Sigmoid colon (tissue), 7 donors: Measurements from ENCODE around the gene TRIM8. TPM values are rescaled to one million over a fixed set of nuclear protein-coding genes. Genes with fewer than 3 reads are reported as not detected.

Source experiments
- DNase-seq: peaks from one replicate; pipeline ENCODE4 v3.0.0-alpha.2; 2019
- H3K27ac ChIP-seq, 4 donors: fragments of 200-600 bp; sonication (generic); one replicate each; pipeline ENCODE4 v1.5.1; 2016 to 2019; ENCODE audit warnings: mild to moderate bottlenecking in 1 of 4
- H3K27me3 ChIP-seq, 3 donors: fragments of 200-600 bp; sonication (generic); one replicate each; pipeline ENCODE4 v1.5.1; 2019; ENCODE audit warnings: mild to moderate bottlenecking in 1 of 3
- H3K36me3 ChIP-seq, 4 donors: fragments of 200-600 bp; sonication (generic); one replicate each; pipeline ENCODE4 v1.5.1; 2016 to 2019
- H3K4me1 ChIP-seq, 4 donors: fragments of 200-600 bp; sonication (generic); one replicate each; pipeline ENCODE4 v1.5.1; 2017 to 2019
- H3K4me3 ChIP-seq, 4 donors: fragments of 200-600 bp; sonication (generic); one replicate each; pipeline ENCODE4 v1.5.1; 2017 to 2019; ENCODE audit warnings: mild to moderate bottlenecking in 2 of 4, moderate library complexity in 1 of 4
- H3K9me3 ChIP-seq, 4 donors: fragments of 200-600 bp in 3 of 4; sonication (generic) in 3 of 4; one replicate each; pipeline versions ENCODE4 v1.5.1 to v1.6.1; 2013 to 2019
- CTCF ChIP-seq, 4 experiments: fragments of 450-650 bp in 3 of 4; fragments of 200-600 bp in 1 of 4; IDR thresholded peaks; one replicate each; pipeline ENCODE4 v1.5.1; 2016 to 2019; ENCODE audit warnings: antibody characterized with exemption in 4 of 4, mild to moderate bottlenecking in 3 of 4, moderate library complexity in 2 of 4
- EP300 ChIP-seq, 4 donors: sonication (generic); formaldehyde crosslinking; IDR thresholded peaks; one replicate each; pipeline ENCODE4 v1.6.1; 2017; ENCODE audit warnings: antibody characterized with exemption in 4 of 4
- POLR2A ChIP-seq, 2 donors: fragments of 450-650 bp; IDR thresholded peaks; one replicate each; pipeline ENCODE4 v1.6.1; 2016; ENCODE audit warnings: antibody characterized with exemption in 2 of 2, mild to moderate bottlenecking in 2 of 2, moderate library complexity in 2 of 2
- POLR2AphosphoS5 ChIP-seq, 4 donors: sonication (generic); formaldehyde crosslinking; IDR thresholded peaks; one replicate each; pipeline ENCODE4 v1.6.1; 2017; ENCODE audit warnings: antibody characterized with exemption in 4 of 4
- WGBS, 2 donors: extraction: QIAGEN DNeasy Blood & Tissue Kit; methylation state at CpG; one replicate each; pipeline ENCODE4 v1.1.7; 2013; 5-methylcytosine and 5-hydroxymethylcytosine counted together
- intact Hi-C: fragments of 100-400 bp; cut with DNase I; formaldehyde crosslinking; loops from one replicate; pipeline ENCODE4 v1.15.1; 2023
- polyA plus RNA-seq, 3 donors: library from polyadenylated mRNA; stranded (reverse); fragments of 200-250 nt; gene quantifications; one replicate each; pipeline ENCODE4 v1.2.3, GENCODE V29; 2013
- total RNA-seq, 4 donors: library from RNA; depleted of rRNA; stranded (reverse); fragments of >200 nt; gene quantifications; one replicate each; pipeline ENCODE4 v1.1.0, GENCODE V29; 2016
- donor health status: healthy with polysubstance abuse.
- donor health status: Bipolar disorder and iron deficiency.
- donor health status: healthy.

Gene TRIM8
- total and polyA plus RNA-seq, 7 donors = 25.0 to 88.6 (median 58.9) TPM

DNA sequence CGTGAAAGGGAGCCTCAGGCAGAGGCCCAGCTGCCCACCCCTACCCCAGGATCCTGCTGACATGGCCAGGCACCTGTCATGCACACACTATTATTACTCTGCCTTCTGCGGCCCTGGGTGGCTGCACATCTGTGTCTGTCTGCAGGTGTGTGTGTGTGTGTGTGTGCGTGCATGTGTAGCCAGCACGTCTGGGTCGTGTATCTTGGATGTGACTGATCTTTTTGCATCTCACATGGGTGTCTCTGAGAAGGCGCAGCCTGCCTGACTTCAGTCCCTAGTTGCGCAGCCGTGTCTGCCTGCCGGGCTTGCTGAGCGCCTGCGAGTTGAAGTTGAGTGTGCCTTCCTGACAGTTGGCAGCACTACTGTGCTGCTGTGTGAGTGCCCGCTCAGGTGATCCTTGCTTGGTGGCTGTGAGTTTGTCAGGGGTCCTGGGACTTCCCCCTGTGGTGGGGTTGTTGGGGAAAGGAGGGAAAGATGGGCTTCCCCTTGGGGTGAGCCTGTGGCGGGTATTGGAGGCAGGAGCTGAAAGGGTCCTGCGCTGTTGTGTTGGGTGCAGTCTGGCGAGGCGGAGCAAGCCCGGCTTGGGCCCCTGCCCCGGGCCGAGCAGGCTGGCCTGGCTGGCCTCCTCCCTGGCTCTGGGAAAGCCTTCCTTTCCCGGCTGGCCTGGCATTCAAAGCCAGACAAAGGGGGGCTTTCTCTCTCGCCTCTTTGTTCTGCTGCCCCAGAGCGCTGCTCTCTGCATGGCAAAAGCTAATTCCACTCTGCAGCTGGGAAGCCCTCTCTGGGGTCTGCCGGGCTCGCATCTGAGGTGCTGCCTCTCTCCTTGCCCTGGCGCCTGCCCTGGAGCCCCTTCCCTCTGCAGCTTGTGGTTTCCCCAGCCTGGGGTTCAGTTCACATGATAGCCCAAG lies 4.9 kb downstream of the TRIM8 start:
- DNase-seq = no peak
- TF ChIP-seq CTCF (IDR thresholded peaks at IDR 0.05) (no peak), POLR2AphosphoS5 (IDR thresholded peaks at IDR 0.05) (no peak), EP300 (IDR thresholded peaks at IDR 0.05) (no peak), POLR2A (IDR thresholded peaks at IDR 0.05) (no peak)
- 30 to 40% methylated on average over 25 of the region's 25 CpGs for WGBS, 2 donors
- intact Hi-C loops = loop anchor here (10.0 kb wide), 1 partner anchor 254 kb away; the partner anchor contains the start of gene NFKB2
- H3K4me3 ChIP-seq = peak overlapping the region; percentile 4 to 97 (median 52)
- H3K36me3 ChIP-seq = peaks cover 0 to 18% (median 5%) of the 10 kb centered on the region in 4 donors
- no peaks in the 10 kb centered on the region for H3K9me3 ChIP-seq
- no peaks in the 10 kb centered on the region for H3K27me3 ChIP-seq
- peak overlapping the region; percentile 67 to 100 (median 95) for H3K27ac ChIP-seq
- H3K4me1 ChIP-seq = peaks cover 0 to 80% (median 73%) of the 10 kb centered on the region in 4 donors

DNA sequence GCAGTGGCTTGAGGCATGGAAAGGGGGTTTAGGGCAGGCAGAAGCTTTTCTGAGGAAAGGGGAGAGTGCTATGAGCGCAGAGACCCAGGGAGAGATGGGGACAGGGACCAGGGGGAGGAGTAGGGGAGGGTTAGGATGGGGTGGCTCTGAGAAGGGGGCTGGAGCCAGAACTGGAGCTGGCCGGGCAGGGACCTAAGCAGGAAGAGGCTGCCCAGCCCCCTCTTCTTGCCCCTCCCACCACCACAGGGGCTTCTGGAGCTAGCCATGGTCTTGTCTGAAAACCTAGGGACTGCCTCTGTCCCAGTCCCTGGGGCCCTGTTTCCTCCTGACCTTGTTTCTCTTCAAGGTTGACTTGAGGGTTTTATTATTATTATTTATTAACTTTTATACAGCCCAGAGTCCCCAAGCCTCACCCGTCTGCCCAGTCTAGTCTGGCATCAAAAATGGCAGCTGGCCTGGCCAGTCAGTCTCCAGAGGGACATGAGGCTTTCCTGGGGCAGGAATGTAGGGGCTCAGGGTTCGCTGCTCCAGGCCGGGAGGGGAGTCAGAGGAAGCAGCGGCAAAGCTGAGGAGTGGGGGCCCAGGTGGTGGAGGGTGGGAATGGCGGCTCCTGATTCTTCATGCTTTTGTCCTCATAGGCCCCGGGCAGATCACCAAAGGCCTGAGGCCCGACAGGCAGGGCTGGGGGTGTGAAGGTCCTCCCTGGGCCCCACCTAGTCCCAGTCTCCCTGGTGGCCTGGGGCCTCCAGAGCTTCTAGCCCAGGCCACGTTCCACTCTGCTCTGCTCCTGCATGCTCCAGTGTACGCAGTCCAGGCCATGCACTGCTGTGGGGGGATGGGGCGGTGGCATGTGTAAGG lies 5.7 kb downstream of the TRIM8 start:
- DNase-seq = no peak
- Histone ChIP-seq H3K27me3 (no peaks in the 10 kb centered on the region), H3K4me3 (peak overlapping the region; percentile 4 to 97 (median 52)), H3K9me3 (no peaks in the 10 kb centered on the region), H3K36me3 (peaks cover 5 to 27% (median 12%) of the 10 kb centered on the region in 4 donors), H3K27ac (peak overlapping the region; percentile 67 to 100 (median 95)), H3K4me1 (peaks cover 0 to 84% (median 71%) of the 10 kb centered on the region in 4 donors)
- 69 to 72% methylated on average over 12 of the region's 12 CpGs for WGBS, 2 donors
- intact Hi-C loops = loop anchor here (10.0 kb wide), 1 partner anchor 255 kb away; the partner anchor contains the start of gene NFKB2
- TF ChIP-seq CTCF (IDR thresholded peaks at IDR 0.05) (no peak), POLR2AphosphoS5 (IDR thresholded peaks at IDR 0.05) (no peak), POLR2A (IDR thresholded peaks at IDR 0.05) (no peak), EP300 (IDR thresholded peaks at IDR 0.05) (no peak)

- Histone ChIP-seq H3K27ac (peak overlapping the region; percentile 67 to 100 (median 95)), H3K4me3 (no peak overlapping the region)
These were observed 6.6 kb downstream of the TRIM8 start for GRCh38 chr10:102650655-102651454.

More at GRCh38 chr10:102650655-102651454, 6.6 kb downstream of the TRIM8 start:
- no peak for DNase-seq
- Histone ChIP-seq H3K27me3 (no peaks in the 10 kb centered on the region), H3K36me3 (peaks cover 13 to 35% (median 21%) of the 10 kb centered on the region in 4 donors), H3K9me3 (no peaks in the 10 kb centered on the region), H3K4me1 (peaks cover 0 to 86% (median 71%) of the 10 kb centered on the region in 4 donors)
- WGBS, 2 donors = 62% methylated on average over 11 of the region's 11 CpGs
- intact Hi-C loops = no loop called here
- TF ChIP-seq POLR2A (IDR thresholded peaks at IDR 0.05) = no peak
- TF ChIP-seq EP300 (IDR thresholded peaks at IDR 0.05) = no peak
- no peak for TF ChIP-seq POLR2AphosphoS5 (IDR thresholded peaks at IDR 0.05)
- no peak for TF ChIP-seq CTCF (IDR thresholded peaks at IDR 0.05)
